GM21390 (cell line): Measurements from ENCODE around the gene PCLO.
"Not testable (repeated sequence)": the region's sequence is repeated elsewhere in the genome, so short reads cannot be mapped to it uniquely, and the experiment has no call there.

Experiments
- ATAC-seq: cut with Tn5 transposase; IDR thresholded peaks from one replicate; pipeline ENCODE4 v1.9.1; 2021; ENCODE audit not compliant: unreplicated experiment

The PCLO gene

DNA sequence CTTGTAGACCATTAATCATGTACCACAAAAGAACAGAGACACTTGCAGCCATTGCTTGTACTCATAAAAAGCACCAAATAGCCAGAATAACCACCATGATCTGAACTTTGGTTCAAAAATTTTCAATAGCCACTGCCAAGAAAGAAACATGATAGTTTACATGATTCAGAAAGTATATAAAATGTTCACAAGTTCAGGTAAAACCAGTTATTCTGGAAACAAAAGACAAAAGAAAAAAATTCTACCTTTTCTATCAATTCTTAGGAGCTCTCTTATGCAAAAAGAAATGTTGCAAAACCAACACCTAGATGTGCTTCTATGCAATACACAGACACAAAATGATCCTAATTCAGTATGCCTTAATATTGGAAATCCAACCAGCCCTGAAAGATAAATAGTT is 108.7 kb downstream of the PCLO start:
- no peak for ATAC-seq

DNA sequence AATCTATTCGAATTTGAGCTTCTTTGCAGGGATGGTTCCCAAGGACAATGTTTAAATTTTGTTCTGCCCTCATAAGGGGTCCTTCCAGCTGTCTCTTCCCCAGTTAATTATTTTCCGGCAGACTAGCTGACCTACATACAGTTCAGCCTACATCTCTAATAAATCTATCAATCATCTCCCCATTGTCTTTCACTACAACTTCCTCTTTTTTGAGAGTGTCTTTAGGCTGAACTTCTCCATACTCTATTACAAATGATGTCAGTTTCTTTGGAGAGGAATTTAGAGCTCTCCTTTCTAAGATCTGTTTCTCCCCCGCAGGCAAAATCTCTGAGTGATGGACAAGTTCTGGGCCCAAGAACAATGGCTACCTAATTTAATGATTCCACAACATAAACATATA is 122.2 kb downstream of the PCLO start:
- ATAC-seq, result no peak

DNA sequence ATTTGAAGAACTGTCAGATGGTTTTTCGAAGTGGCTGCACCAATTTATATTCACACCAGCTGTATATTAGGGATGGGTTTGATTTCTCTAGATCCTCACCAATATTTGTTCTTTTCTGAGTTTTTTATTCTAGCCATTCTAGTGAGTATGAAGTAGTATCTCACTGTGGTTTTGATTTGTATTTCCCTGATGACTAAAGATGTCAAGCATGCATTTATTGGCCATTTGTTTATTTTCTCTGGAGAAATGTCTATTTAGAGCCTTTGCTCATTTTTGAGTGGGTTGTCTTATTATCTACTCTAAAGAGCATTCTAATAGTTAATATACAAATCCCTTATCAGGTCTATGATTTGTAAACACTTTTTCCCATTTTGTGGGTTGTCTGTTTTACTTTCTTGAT is 123.9 kb downstream of the PCLO start:
- no peak for ATAC-seq

DNA sequence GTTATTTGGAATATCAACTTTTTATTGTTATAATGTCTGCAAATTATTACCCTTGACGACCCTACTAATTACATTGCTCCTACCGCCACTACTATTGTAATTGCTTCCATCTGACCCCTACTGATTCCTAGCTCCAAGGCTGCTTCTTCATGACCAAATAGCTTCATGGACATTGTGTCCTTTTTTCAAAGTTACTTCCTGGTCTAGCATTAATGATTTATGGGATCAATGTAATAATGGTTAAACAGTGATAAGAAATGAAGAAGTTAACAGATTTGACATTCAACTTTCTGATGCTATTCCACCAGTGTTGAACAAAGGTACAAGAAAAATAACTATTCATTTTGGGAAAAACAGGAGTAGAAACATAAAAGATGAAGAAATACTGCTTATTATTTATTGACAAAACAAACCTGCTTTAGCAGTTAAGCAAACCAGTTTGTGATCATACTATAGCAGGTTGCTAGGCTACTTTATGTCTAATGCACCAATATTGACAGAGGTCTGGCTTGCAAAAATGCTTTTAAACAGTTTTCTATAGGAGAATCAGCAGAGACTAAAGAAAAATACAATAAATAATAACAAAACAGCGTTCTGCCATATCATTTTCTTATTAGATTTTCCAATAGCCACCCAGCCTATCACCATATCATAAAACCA is 125.8 kb downstream of the PCLO start:
- ATAC-seq, result no peak

DNA sequence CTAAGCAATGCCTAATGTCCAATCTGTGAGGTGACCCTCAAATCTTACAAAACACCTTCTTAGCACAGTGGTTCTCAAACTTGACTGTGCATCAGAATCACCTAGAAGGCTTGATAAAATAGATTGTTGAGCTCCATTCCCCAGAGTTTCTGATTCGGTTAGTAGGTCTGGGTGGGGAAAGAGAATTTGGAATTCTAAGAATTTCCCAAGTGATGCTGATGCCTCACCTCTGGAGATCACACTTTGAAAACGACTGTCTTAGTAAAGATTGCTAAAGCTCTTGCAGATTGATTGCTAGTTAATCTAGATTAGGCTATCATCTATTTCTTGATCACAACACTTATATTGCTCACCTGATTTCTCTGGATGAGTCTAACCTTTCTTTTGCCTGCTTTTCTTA is 126.6 kb downstream of the PCLO start:
- no peak for ATAC-seq

DNA sequence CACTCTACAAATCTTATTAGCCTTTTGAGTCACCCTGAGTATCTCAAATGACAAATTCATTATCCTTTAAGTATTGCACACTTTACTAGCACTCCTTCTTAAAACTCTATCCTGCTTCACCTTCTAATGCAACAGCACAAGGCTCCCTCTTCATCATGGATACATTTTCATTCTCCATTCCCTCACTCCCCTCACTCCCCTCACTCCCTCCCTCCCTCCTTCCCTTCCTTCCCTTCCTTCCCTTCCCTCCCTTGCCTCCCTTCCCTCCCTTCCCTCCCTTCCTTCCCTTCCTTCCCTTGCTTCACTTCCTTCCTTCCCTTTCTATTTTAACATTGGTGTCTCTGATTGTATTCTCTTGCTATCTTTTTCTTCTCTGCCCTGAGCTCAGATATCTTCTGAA is 130.5 kb downstream of the PCLO start:
- ATAC-seq, result no peak

DNA sequence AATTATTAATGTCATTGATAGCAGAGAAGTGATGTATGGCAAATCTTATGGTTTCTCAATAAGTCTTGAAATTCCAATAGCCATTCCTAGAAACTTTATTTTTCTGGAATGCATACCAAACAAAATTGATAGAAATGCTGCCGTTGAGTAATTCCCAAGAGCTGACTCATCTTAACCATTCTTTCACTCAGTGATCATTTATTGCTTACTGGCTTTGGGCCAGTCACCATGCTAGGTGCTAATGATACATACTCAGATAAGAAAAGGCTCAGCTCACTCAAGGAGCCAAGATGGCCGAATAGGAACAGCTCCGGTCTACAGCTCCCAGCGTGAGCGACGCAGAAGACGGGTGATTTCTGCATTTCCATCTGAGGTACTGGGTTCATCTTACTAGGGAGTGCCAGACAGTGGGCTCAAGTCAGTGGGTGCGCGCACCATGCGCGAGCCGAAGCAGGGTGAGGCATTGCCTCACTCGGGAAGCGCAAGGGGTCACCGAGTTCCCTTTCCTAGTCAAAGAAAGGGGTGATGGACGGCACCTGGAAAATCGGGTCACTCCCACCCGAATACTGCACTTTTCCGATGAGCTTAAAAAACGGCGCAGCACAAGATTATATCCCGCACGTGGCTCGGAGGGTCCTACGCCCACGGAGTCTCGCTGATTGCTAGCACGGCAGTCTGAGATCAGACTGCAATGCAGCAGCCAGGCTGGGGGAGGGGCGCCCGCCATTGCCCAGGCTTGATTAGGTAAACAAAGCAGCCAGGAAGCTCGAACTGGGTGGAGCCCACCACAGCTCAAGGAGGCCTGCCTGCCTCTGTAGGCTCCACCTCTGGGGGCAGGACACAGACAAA is 138.6 kb downstream of the PCLO start:
- ATAC-seq, result not testable (repeated sequence)

DNA sequence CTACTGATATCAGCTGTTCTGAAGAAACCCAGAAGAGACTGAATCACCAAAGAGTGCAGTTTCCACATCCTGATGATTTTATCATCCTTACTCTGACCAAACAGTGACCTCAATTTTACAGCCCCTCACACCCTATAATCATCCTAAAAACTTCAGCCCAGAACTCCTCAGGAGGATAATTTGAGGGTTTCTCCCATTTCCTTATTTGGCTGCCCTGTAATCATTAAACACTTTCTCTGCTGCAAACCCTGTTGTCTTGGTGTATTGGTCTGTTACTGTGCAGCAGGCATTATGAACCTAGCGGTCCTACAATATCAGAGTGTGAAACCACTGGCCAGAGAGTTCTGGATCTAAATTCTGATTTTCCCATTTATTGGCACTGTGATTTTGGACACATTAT is 141.7 kb downstream of the PCLO start:
- no peak for ATAC-seq

DNA sequence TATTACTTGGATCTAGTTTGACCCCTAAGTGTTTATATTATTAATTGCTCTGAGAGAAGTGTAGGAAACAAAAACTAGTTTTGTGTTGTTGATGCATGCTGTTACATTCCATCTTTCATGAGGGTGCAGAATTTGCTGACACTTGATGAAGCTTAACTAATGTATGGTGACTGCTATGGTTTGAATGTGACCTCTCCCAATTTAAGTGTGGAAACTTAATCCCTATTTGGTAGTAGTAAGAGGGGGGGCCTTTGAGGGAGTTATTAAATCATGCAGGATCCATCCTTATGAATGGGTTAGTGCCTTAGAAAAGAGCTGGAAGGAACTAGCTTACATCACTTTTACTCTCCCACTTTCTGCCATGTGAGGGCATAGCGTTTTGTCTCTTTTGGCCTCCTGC is 142.5 kb downstream of the PCLO start:
- ATAC-seq, result no peak

DNA sequence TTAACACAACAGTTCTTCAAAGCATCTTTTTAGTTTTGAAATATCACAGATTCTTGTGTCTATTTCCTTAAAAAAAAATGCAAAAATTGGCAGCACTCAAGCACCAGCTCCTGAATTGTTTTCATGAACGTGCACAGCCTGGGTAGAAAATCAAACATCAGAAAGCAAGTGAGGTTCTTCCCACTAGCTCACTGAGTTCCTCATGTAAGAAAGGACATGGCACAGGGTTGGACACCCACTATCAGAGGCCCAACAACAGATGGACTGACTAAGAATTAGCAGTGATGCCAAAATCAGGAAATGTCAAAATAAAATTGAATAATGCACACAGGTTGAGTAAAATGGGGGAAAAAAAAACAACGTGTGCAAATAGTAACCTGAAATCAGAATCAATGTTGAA is 146.8 kb downstream of the PCLO start:
- no peak for ATAC-seq

DNA sequence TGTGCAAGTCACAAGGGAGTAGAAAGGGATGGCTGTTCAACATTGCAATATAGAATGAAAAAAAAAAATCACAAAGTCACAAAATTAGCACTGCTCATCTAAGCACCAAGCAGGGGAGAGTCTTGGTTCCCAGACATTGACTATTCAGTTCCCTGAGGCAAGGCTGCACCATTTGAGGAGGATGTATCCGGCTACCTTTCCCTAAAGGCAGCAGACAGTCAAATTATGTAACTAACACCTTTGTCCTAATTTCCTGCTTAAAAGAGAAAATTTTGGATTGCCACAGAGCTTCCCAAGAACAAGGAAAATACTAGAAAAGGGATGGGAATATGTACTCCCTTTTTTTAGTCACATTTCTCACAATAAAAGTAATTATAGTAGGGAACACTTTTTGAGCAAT is 148.1 kb downstream of the PCLO start:
- no peak for ATAC-seq

DNA sequence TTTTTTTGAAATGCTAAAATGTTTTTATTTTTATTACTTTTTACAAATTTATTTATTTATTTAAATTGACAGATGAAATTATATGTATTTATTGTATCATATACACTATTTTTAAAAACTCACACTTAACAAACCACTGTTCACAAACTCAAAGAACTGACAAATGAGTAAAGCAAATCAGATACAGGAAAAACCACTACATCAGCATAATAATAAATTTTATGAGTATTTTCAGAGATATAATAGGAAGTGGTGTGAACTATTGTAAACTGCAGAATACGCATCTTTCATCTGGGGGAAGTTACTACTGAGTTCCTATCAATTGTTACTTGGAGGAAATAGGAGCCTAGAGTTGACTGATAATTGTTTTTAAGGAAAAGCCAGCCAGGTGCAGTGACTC is 150.7 kb downstream of the PCLO start:
- ATAC-seq, result no peak

DNA sequence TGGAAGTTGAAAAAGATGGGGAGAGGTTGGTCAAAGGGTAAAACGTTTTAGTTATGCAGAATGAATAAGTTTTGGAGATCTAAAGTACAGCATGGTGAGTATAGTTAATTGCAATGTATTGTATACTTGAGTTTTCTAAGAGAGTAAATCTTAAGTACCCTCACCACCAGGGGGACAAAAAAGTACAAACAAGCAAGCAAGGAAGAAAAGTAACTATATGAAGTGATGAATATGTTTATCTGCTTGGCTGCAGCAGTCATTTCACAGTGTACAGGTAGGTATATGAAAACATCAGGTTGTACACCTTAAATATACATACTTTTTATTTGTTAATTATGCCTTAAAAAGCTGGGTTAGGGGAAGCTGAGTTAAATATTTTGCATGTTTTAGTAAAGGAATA is 157.3 kb downstream of the PCLO start:
- ATAC-seq, result no peak

DNA sequence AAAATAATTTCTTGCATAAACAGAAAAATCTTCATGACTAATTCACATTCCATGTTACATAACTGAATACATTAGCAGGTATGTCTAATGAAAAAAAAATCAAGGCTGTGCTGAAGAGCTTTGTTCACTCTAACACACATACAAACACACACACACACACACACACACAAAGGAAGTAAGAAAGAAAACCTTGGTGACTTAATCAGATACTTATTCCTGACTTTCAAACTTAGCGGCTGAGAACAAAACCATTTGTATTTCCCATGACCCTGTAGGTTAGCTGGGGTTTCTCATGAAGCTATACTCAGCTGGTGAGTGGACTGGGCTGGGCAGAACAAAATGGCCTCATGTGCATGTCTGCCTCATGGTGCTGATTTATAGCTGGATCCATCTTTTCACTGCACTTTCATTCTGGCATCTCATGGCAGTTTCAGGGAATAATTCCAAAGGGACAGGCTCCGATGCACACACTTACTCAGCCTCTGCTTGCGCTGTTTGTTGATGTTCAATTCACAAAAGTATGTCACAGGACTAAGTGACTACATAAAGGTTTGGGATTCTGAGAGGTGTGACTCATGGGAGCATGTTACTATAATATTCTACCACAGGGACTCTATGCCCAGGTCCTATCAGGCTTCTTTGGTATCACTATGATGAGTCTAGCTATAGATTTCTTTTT is 161.2 kb downstream of the PCLO start:
- ATAC-seq, result no peak

DNA sequence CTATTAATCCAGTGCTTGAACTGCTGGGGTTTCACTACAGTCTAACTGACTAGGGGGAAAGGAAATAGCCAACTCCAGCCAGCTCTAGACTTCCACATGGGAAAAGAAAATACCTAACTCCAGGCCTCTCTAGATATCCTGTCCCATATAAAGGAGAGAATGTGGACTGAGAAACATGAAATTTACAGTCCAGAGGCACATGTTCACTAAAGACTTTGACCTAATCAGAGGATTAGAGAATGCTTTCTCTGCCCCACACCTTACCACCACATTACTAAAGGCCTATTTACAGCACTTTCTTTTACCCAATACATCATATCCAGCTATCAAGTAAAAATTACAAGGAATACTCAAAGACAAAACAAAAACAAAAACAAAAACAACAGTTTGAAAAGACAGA is 164.2 kb downstream of the PCLO start:
- ATAC-seq, result no peak

DNA sequence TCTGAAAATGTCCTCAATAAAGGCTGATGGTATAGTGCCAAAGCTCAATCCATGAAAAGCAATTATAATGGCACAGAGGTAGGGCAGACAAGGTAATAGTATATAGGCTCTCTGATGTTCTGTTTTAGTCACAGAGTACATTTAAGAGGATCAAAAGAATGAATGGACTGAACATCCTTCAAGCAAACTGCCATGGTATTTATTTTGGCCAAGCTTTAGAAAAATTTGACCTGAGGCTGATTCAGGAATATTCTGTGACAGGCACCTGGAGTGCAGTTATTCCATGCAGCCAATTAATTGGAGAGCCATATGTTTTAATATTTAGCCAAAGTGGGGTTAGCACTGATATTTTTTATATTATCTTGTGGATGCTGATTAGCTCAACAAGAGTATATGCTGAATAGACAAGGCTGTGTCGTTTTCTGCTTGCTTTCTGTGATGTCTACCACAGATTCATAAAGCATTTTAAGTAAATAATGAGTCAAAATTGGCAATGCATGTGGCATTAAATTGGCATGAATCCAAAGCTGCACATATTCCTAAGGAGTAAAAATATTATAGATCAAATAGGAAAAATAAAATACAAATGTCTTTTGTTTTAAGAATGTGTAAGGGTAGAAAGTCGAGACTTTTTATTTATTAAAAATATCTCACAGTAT is 177.4 kb downstream of the PCLO start:
- no peak for ATAC-seq

DNA sequence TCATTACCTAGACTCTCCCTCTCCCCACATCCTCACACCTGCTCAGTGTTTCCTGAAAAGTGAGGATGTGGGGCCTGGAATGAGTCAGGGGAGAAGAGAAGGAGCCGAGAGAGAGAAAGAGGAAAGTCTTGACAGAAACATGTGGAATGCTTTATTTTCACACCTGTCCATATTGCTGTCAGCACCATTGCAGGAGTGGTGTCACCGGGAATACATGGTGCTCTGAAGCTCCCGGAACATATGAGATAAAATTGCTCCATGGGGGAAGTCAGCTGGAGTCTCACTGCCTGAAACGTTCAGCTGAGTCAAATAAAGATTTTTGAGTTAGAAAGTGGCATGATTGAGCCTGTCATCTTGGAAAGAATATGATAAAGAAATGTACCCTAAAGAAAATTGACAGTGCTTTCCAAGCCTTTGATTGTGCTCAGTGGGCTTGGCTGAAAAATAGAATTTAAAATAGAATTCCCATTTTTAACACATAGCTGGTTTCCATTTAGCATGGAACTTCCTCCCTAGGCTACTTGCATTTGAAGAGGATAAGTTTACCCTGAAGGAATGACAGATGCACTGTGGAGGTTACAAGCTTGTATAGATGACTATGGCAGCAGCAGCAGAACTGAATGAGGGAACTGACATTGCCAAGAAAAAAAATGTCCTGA is 182.4 kb downstream of the PCLO start:
- no peak for ATAC-seq

DNA sequence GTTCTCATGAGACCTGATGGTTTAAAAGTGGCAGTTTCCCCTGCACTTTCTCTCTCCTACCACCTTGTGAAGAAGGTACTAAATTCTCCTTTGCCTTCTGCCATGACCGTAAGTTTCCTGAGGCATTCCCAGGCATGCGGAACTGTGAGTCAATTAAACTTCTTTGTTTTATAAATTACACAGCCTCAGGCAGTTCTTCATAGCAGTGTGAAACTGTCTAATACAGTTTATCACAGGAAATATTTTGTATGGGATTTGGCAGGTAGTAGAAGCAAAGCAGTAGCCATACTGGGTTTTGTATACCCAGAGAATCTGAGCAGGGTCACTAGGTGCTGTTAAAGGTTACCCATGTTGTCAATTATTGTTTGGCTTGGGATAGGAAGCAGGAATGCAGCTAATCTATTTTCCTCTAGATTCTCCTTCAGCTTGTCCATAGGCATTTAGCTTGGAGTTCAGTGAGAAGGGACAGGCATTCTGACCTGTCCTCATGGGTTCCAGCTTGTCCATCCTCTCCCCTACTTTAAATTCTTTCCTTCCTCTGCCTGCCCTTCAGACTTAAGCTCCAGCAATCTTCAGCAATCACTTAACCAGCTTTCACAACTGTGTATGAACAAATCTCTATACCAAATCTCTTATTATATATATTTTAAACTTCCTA is 186.7 kb downstream of the PCLO start:
- ATAC-seq, result no peak

DNA sequence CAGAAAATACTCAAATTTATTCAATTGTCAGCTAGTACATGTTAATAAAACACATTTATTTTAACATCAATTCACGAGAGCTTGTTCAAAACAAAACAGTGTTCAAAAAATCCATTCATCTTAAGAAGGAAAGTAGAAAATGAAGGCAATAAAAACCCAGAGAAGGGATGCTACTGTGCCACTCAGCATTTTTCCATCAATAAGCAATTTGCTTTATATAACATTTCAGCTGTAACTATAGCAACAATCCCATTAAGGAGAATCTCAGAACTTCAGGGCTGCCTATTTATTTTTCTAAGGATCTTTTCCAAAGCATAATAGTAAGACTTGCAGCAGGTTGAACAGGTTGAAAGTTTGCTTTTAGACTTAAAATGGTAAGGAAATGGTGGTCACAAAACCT is 190.5 kb downstream of the PCLO start:
- no peak for ATAC-seq
